ENCODE measurements around the gene EIF4G2. TPM values are rescaled to one million over a fixed set of nuclear protein-coding genes. Genes with fewer than 3 reads are reported as not detected.

Gene EIF4G2
- total and polyA plus RNA-seq, 10 of the 15 experiments (the other 5 are each of a cell fraction or from before 2014, with no cell fraction given): 210 to 1,104 (median 713) TPM

- in situ Hi-C loops (cut with MboI): no loop called here
- RAD21 ChIA-PET (ENCODE audit: unreplicated experiment): interaction anchor here (0.9 to 1.0 kb wide), 4 partner anchors 12 to 299 kb away, joined by 3 to 7 read pairs (median 4); partner anchors contain the start of gene EIF4G2
- Histone ChIP-seq H3K4me3 (peak overlapping the region; percentile 92), H3K36me3 (ENCODE audit: control insufficient read depth in 2 of 2, insufficient read depth in 2 of 2, low read length in 1 of 2) (peaks cover 0 to 10% of the 10 kb centered on the region in 2 experiments; a peak in 2 of 4 replicates), H3K9ac (ENCODE audit: control insufficient read depth, insufficient read depth, low read length) (peak overlapping the region; percentile 94), H3K27me3 (replicated peaks in 1 of 2; ENCODE audit: control insufficient read depth in 2 of 2, insufficient read depth in 2 of 2, low read length in 1 of 2) (no peaks in the 10 kb centered on the region), H3K27ac (ENCODE audit: control insufficient read depth, insufficient read depth) (peak overlapping the region; percentile 93), H3K79me2 (ENCODE audit: control insufficient read depth, insufficient read depth, low read length) (peaks cover 21% of the 10 kb centered on the region), H2AFZ (ENCODE audit: control insufficient read depth, low read depth, low read length) (peak overlapping the region; percentile 99), H4K20me1 (ENCODE audit: control insufficient read depth, insufficient read depth) (no peaks in the 10 kb centered on the region), H3K4me1 (ENCODE audit: control insufficient read depth, insufficient read depth, low read length) (peaks cover 3% of the 10 kb centered on the region; the same call in 1 of the 2 replicates), H3K9me3 (replicated peaks; ENCODE audit: control insufficient read depth, insufficient read depth, low read length) (no peaks in the 10 kb centered on the region), H3K4me2 (ENCODE audit: control insufficient read depth, insufficient read depth) (peak overlapping the region; percentile 64)
- TF ChIP-seq EZH2 (IDR thresholded peaks at IDR 0.05; ENCODE audit: borderline replicate concordance, control insufficient read depth, low read depth, low read length) (no peak), POLR2A (IDR thresholded peaks at IDR 0.05; ENCODE audit: low read depth, low read length) (no peak), CHD4 (IDR thresholded peaks at IDR 0.05) (no peak), ZNF24 (IDR thresholded peaks at IDR 0.05) (no peak), NFYA (IDR thresholded peaks at IDR 0.05; ENCODE audit: borderline replicate concordance, low read depth, low read length) (no peak), ZNF217 (IDR thresholded peaks at IDR 0.05) (no peak), ZZZ3 (IDR thresholded peaks at IDR 0.05; ENCODE audit: control insufficient read depth, insufficient read length, low read depth) (no peak), TAF1 (IDR thresholded peaks at IDR 0.05; ENCODE audit: borderline replicate concordance, low read depth, low read length) (no peak), DPF2 (IDR thresholded peaks at IDR 0.05) (no peak)
- TF ChIP-seq, protein P1, sequence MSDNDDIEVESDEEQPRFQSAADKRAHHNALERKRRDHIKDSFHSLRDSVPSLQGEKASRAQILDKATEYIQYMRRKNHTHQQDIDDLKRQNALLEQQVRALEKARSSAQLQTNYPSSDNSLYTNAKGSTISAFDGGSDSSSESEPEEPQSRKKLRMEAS (IDR thresholded peaks at IDR 0.05; ENCODE audit: low read depth, low read length): no peak
- POLR2A ChIA-PET: interaction anchor here (1.0 to 1.9 kb wide), 4 partner anchors 9 to 58 kb away, joined by 3 to 8 read pairs (median 5); partner anchors contain the start of gene EIF4G2
- DNase-seq (ENCODE audit: low read depth, low spot score) (no peak), ATAC-seq (peak; percentile 35), FAIRE-seq (no peak)
- SMC1A ChIA-PET (ENCODE audit: uncharacterized antibody, unreplicated experiment): interaction anchor here (0.7 to 0.9 kb wide), 2 partner anchors 10 to 13 kb away, joined by 3 to 5 read pairs; no protein-coding TSS in a partner anchor
- no TSS peak for BruUV-seq (replicated peaks)
- CTCF ChIA-PET: interaction anchor here (0.6 to 3.3 kb wide), 7 partner anchors 11 to 211 kb away, joined by 3 to 23 read pairs (median 4); partner anchors contain the start of gene RNF141
- intact Hi-C loops (cut with micrococcal nuclease; ENCODE audit: unreplicated experiment): loop anchor here (5.0 kb wide), 3 partner anchors 56 to 294 kb away; partner anchors contain the start of genes AMPD3, EIF4G2 and ZBED5
- WGBS (ENCODE audit: insufficient coverage, insufficient replicate concordance, low lambda C conversion rate, missing lambda C conversion rate): 3% methylated on average over 14 of the region's 14 CpGs
Measured at GRCh38 chr11:10751581-10751940, 57.2 kb downstream of the EIF4G2 start.

Data from GM12878 (cell line).